GM20000 (cell line): Measurements from ENCODE around the gene TLE6.

Experiments
- DNase-seq: peaks from one replicate; pipeline ENCODE4 v3.0.0; 2012; ENCODE audit warnings: low spot score
- CTCF ChIP-seq: IDR thresholded peaks from 2 replicates; pipeline ENCODE4 v1.5.1; 2012; ENCODE audit warnings: mild to moderate bottlenecking, control low read depth; ENCODE audit errors: extremely low read depth, missing control alignments

TLE6 gene

GRCh38 chr19:3025549-3025886 lies 48.2 kb downstream of the TLE6 start:
- no peak for TF ChIP-seq CTCF
- DNase-seq: no peak

- DNase-seq: no peak
- TF ChIP-seq CTCF: no peak
These were observed 49.4 kb downstream of the TLE6 start for GRCh38 chr19:3026768-3027167.

- no peak for TF ChIP-seq CTCF
- no peak for DNase-seq
These were observed 49.9 kb downstream of the TLE6 start for GRCh38 chr19:3027292-3027691.

GRCh38 chr19:3027981-3028304 lies 50.6 kb downstream of the TLE6 start:
- no peak for TF ChIP-seq CTCF
- no peak for DNase-seq

GRCh38 chr19:3028305-3029064 lies 51.1 kb downstream of the TLE6 start:
- no peak for DNase-seq
- no peak for TF ChIP-seq CTCF

- TF ChIP-seq CTCF: no peak
- peak; percentile 84 for DNase-seq
These were observed 51.9 kb downstream of the TLE6 start, which contains the start of gene TLE2 for GRCh38 chr19:3029065-3029923. Gene TLE2 (minus strand): TSS chr19:3029280. CDS start chr19:3028904, 376 bp downstream.

GRCh38 chr19:3031607-3031867 lies 54.2 kb downstream of the TLE6 start:
- DNase-seq: no peak
- no peak for TF ChIP-seq CTCF
